ENCODE results near the gene SPARC.

Gene SPARC

DNA sequence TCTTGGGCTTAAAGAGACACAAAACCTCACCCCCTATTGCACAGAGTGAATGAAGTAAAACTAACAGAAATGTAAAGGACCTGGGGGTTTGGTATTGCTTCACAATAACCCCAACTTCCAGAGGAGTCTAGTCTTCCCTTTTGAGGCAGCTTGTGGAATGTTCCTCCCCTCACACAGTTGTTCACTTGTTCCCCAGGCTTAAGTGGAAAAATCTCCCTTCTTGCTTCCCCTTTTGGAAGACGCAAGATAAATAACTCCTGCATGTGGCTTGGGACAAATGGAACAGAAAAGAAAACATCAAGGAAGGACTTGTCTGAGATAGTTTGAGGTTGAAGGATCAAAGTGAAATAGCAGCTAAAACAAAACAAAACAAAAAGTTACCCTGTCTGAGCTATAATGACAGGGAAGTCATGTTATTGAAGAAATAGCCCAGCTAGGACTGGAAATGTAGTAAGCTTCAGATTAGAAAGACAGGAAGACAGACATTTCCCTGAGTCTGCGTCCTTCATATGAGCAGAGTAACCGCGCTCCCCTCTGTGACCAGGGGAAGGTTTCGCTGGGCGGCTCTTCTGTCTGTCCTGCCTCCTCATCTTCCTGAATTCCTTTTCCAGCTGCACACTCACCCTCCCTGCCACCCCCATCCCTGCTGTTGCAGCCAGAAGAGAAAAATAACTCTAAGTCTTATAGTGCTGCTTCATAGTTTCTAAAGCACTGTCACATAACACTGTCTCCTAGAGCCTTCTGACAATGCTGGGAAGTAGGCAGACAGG, 8.8 kb downstream of the SPARC start:
- DNase-seq (ENCODE audit: low spot score) = no peak

GRCh38 chr5:151676719-151677118, 10.0 kb downstream of the SPARC start:
- DNase-seq (ENCODE audit: low spot score) = no peak

GRCh38 chr5:151676314-151676712, 10.4 kb downstream of the SPARC start:
- DNase-seq (ENCODE audit: low spot score) = no peak

DNA sequence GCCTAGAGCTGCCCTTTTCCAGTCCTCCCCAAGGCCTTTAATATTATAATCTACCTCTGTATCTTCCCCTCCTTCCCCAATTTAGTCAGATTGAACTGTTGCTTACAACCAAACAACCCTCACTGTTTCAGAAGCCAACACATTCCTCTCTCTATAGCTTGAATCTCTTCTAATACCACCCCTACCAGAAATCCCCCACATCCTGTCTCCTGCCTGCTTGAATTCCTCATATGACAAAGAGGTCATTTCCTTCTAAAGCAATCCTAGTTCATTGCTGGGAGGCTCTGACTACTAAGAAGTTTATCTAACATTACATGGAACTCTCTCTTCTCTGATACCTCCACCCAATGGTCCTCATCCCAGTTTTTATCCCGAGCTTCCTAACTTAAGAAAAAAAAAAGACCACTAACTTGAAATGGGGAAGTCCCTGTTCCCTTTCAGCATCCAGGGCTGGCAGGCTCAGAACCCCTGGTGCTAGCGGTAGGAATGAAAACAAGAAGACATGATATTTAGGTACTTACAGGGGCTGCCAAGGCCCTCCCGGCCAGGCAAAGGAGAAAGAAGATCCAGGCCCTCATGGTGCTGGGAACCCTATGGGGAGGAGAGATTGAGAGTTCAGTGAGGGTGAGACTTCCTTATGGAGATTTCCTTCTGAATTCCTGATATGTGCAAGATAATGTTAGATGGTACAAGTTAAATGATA, 11.0 kb downstream of the SPARC start:
- peak; percentile 10 for DNase-seq (ENCODE audit: low spot score)

DNA sequence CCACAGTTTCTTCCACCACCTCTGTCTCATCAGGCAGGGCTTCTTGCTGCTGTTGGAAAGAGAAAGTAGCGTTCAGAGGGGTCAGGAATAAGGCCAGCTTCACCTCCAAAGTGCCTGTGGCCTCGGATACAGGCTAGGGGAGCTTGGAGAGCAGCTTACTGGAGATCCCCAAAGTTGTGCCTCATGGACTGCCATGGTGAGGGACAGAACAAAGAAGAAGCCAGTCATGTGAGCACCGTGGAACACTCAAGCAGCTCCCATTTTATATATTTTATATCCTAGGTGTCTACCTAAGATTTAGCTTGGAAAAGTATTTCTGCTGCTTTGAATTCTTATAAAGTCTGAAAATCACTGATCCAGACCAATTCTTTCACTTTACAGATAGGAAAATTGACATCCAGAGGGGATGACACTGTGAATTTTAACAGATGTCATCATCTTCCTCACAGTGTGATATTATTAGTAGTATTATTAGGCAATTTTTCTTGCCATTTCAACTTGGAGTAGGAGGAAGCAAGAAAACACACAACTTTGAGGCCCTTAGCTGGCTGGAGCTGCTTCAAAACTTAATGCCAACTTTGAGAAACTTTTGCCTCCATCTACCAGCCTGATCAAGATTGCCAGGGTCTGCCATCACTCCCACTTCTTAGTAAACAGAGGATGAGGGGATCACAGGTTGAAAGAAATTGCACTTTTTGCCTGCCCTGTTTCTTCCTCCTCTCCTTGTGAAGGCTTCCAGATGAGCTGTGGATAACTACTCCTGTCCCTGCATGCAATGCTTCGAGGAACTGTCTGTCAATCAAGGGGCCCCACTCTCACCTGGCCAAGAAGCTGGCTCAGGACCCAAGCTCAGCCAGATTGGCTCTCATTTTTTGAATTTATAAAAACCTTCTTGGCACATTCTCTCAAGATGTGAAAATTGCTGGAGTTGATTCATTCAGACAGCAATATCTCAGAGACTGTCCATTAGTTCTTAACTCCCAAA, 11.8 kb downstream of the SPARC start:
- DNase-seq (ENCODE audit: low spot score) = no peak

GRCh38 chr5:151673421-151673820, 13.3 kb downstream of the SPARC start:
- no peak for DNase-seq (ENCODE audit: low spot score)

- no peak for DNase-seq (ENCODE audit: low spot score)
Observed at GRCh38 chr5:151672516-151672915, 14.2 kb downstream of the SPARC start.

GRCh38 chr5:151671950-151672349, 14.8 kb downstream of the SPARC start:
- peak; percentile 67 for DNase-seq (ENCODE audit: low spot score)

- no peak for DNase-seq (ENCODE audit: low spot score)
Observed at GRCh38 chr5:151670953-151671636, 15.6 kb downstream of the SPARC start.

DNA sequence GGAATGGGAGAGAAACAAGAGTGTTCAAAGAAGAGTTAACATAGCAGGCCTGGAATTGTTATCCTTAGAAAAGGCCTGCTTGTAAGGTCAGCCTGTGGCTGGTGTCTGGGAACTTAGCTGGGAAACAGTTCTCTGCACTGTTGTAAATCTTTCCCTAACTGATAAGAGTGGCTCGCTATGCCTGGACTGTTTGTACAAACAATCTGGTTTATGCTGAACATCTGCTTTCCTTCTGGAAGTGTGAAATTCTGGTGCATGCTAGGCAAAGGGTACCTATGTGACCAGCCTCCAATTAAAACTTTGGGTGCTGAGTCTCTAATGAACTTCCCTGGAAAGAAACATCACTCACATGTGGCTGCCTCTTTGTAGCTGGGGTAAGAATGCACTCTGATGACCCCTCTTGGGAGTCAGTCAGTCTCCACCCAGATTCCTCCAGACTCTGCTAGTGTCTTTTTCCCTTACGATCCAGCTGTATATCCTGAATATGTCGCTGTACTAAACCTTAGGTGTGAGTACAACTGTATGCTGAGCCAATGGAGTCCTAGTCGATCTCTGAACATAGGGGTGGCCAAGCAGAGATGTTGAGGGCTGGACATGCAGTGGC, 16.5 kb downstream of the SPARC start:
- DNase-seq (ENCODE audit: low spot score) = no peak

- no peak for DNase-seq (ENCODE audit: low spot score)
Observed at GRCh38 chr5:151667083-151667482, 19.6 kb downstream of the SPARC start.

GRCh38 chr5:151665613-151666012, 21.1 kb downstream of the SPARC start:
- DNase-seq (ENCODE audit: low spot score) = no peak

DNA sequence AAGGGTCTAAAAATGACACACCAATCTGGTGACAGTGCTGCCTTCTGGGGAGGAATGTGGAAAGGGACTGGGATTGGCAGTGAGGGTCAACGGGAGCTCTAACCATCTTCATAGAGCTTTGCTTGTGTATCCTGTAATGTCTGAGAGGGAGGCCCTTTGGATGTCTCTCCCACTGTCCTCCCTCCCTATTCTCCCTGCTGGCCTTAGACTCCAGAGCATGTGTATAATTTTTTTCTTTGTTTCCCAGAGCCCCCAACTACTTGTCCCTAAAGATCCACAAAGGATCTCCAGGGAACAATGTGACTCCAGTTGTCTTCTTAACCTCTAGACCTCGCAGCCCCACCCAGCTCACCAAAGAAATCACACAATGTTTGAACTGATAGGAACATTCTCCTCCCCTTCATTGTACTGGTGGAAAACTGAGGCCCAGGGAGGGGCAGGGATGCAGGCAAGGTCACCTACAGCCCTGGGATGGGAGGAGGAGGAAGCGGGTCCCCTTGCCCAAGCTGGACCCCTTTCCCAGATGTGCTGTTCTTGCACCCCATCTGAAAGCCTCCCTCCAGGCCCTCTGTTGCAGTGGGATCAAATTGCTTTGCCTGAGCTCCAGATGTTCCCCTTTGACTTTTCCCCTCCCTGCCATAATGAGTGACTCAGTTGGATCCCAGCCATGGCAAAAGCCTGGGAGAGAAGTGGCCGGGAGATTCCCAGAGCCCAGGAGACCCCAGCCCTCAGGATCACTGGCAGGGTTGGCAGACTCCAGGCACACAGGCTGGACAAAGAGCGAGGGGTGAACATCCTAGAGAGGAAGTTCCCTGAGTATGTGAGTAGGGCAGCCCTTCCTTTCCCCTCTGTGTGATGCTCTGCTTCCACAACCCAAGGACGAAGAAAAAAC, 21.8 kb downstream of the SPARC start:
- DNase-seq (ENCODE audit: low spot score) = no peak

- no peak for DNase-seq (ENCODE audit: low spot score)
Observed at GRCh38 chr5:151663617-151664293, 23.0 kb downstream of the SPARC start.

GRCh38 chr5:151662805-151663204, 23.9 kb downstream of the SPARC start:
- no peak for DNase-seq (ENCODE audit: low spot score)

GRCh38 chr5:151661968-151662732, 24.6 kb downstream of the SPARC start:
- no peak for DNase-seq (ENCODE audit: low spot score)

- no peak for DNase-seq (ENCODE audit: low spot score)
Observed at GRCh38 chr5:151660616-151661495, 25.9 kb downstream of the SPARC start.

Measured in COLO829 (cell line).